Renal pelvis (tissue), 4 donors: ENCODE measurements around the gene IQGAP3. TPM values are rescaled to one million over a fixed set of nuclear protein-coding genes. Genes with fewer than 3 reads are reported as not detected.
"Not testable (repeated sequence)": the region's sequence is repeated elsewhere in the genome, so short reads cannot be mapped to it uniquely, and the experiment has no call there.

ENCODE experiments used
- DNase-seq: peaks from one replicate; pipeline ENCODE4 v3.0.0-alpha.2; 2013
- polyA plus RNA-seq, 3 donors: library from polyadenylated mRNA; unstranded; fragments of 120-200 nt; gene quantifications; one replicate each; pipeline ENCODE4 v1.2.1, GENCODE V29; 2013; ENCODE audit not compliant: insufficient read length in 3 of 3

Gene IQGAP3
- polyA plus RNA-seq, 3 donors, result 14.1 to 17.0 (median 14.8) TPM

DNA sequence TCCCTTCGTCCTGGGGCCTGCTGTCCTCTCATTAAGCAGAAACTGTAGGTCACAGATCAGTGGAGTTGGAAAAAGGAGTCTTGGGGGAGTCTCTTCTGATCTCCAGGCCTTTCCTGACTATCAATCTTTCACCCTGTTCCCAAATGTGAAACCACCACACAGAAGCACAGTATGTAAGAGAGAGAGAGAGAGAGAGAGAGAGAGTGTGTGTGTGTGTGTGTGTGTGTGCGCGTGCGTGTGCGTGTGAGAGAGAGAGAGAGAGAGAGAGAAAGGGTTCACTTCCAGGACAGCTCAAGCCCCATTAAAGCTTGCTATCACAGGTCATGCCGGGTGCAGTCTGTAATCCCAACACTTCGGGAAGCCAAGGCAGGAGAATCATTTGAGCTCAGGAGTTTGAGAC is 5.7 kb upstream of the IQGAP3 start:
- DNase-seq, result peak; percentile 71

- DNase-seq, result no peak
Measured at GRCh38 chr1:156577550-156577949, 5.2 kb upstream of the IQGAP3 start.

DNA sequence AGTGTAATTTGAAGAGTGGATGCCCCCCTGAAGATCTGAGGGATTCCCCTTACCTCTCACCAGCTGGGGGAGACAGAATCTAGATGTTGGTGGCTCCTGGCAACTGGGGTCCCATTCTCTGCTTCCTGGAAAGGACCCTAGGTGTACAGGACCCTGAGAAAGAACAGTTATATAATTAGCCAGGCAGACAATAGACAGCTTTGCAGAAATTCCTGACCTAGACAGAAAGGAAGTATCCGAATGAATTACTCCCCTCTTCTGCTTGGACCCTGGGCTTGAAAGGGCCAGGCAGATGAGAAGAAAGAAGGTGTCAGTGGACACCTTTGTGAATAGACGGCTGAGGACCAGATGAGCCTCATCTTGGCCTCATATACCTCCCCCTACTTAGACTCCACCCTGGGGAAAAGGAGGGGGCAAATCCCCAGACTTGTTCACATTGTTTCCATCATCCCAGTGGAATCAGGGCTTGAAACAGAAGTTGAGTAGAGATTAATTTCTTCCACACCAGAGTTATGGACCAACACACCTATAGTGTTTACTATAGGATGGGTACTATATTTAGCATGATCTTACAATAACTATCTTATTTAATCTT is 1.8 kb upstream of the IQGAP3 start:
- DNase-seq, result no peak

DNA sequence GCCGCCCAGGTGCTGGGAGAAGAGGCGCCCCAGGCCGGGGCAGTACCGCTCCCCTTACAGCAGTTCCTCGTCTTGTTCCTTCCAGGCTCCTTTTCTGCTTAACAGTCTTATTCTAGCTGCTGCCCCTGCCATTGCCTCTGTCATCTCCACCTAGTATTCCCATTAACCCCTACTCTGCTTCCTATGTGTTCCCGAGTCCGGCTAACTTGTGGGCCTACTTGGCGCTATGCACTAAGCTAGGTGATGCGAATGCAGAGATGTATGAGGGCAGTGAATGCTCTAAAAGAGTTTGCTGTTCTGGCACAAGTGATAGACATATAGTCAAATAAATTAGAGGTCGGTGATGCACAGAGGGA is 276 bp upstream of the IQGAP3 start:
- no peak for DNase-seq

DNA sequence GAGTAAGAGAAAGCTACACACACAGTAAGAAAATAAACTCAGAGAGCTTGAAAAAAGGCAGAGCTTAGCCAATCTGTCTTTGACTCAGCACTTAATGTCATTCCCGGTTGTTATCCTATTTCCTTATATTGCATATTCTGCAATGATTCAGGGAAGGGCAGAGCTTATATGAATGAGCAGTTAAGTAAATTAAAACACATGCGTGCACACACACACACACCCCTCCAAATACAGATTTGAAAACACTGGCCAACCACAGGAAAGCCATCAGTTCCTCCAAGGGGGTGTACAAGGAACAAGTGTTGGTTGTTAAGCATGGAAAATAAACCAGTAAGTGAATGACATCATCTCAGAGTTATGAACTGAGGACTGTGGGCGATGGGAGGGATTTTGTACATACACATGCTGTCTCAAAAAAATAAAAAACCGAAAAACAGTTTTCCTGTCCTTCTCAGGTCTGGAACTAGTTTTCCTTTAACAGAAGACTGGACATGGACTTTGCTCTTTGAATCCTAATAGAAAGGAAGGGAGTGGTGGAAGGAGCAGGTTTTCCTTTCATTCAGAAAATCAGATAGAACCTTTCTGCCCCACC is 1.0 kb downstream of the IQGAP3 start:
- DNase-seq, result no peak

DNA sequence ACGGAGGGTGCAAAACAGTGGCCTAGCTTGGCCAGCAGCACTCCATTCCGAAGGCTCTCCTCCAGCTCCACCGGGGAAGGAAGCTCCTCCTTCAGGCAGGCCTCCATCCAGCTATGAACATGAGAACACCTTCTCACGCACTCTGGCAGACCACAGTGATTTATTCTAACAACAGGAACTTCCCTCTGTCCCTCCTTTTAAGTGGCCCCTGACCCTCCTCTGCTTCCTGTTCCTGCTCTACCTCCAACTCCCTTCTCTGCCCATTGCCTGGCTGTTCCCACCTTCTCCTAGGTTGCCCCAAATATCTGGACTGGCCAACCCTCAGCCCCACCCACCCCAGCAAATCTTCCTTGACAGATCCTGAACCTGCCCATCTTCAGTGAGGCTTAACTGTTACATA is 5.9 kb downstream of the IQGAP3 start:
- DNase-seq, result no peak

DNA sequence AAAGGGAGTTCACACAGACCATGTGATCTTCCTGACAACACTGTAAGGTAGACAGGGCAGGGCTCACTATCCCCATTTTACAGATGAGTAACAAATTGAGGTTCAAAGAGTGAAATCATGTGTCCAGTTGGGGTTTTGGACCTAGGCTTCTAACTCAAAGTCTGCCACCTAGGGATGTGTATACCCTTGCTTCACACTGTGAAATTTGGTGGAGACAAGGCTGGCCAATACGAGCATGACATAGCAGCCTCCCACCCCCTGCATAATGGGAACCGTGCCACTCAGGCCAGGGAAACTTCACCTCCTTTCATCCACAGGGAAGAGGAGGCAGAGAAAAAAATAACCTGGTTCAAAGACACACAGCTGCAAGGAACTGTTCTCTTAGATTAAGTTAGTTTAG is 6.8 kb downstream of the IQGAP3 start:
- DNase-seq, result no peak

DNA sequence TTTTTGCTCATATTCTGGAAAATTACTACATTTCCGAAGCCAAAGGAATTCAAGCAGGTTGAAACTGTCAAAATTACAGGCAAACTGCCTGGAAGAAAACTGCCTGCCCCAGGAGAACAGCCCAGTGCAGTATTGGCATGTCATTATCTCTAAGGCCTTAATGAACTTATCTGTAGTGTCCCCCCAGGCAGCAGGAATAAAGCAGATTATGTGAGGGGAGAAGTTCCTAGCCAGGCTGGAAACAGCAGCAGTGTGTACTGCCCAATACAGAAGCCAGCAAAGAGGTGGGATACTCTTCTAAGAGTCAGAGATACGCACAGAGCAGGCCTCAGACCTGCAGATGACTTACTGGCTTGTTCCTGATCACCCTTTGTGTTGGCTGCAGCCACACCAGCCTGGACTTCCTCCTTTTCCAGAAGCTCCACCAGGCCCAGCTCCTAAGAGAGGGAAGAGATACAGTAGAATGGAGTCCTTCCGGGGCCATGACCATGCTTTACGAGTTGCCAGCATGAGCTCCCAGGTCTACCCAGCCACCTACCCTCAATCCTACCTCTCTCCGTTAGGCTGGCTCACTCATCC is 11.7 kb downstream of the IQGAP3 start:
- DNase-seq, result no peak

DNA sequence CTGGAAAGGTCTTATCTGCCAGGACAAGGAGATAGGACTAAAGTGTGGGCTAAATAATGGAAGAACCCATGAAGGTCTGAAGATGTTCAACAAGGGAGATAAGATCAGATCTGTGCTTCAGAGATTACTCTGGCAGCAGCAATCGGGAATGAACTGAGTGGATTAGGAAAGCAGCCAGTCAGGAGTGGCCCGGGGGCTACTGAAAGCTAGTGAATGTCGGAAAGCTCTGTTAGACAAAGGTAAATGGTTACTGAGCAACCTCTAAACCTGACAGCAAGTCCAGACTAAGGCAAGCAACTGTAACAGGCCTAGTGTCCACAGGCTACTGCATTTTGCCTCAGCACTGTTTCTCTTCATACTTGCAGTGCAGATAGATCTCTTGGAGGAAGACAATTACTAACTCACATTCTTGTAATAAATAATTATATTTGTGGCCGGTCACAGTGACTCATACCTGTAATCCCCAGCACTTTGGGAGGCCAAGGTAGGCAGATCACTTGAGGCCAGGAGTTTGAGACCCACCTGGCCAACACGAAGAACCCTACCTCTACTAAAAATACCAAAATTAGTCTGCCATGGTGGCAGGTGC is 12.5 kb downstream of the IQGAP3 start:
- no peak for DNase-seq

DNA sequence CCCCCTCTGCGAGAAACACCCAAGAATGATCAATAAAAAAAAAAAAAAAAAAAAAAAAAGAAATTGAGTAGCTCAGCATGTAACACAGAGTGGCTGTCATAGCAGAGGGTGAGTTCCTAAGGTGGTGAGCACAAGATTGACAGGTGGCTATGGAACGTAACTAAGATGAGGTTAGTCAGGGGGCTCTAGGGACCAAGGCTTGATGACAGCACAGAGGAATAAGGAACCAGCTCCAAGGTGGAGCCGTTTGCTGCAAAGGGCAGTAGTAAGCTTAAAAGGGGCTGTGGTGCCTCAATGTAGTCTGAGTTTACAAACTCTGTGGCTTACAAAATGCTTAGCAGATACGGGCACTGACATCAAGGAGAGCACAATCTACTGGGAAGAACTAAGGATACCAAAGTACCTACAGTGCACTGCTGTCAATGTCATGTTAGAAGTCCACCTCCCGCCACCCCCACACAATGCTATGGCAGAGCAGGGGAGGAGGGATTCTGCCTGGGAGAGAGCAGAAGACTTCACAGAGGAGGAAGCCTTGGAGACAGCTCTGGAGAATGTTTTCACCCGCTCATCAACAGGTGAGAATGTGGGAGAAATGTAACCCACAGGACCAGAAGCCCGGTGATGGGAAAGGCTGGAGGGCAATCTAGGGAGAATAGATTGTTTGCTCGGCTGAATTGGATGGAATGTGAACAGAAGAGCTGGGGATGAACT is 13.1 kb downstream of the IQGAP3 start:
- DNase-seq, result no peak

DNA sequence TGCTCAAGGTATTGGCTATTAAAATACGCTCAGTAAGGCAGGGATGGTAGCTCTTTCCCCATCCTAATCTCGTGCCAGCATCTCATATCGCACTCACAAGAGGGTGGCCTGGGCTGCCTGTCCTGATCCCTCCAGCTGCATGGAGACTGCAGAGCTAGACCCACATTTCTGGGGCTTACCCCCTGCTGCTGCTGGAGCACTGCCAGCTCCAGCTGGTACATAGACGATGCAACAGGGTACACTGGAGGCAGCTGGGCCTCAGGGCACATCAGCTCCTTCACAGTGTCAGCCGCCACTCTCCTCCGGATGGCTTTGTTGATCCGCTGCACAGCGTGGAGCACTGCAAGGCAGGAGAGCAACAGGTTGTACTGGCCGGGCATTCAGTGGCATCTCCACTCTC is 16.0 kb downstream of the IQGAP3 start:
- DNase-seq, result no peak

DNA sequence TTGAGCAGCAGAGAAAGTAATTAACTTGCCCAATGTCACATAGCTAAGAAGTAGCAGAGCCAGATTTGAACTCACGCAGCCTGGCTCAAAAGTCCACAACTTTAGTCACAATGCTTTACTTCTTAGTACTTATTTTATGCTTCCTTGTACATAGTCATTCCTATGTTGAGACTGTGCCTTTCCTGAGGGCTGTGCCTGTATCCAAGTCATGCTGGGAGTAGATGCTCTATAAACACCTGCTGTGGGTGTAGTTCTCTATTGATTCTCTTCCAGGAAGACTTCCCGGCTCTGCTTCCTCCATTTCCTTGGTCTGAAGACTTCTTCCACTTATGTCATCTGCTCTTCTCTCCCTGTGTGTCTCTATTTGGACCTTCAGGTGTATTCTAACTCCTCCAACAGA is 16.6 kb downstream of the IQGAP3 start:
- DNase-seq, result no peak

- no peak for DNase-seq
Measured at GRCh38 chr1:156554971-156555370, 17.4 kb downstream of the IQGAP3 start.

DNA sequence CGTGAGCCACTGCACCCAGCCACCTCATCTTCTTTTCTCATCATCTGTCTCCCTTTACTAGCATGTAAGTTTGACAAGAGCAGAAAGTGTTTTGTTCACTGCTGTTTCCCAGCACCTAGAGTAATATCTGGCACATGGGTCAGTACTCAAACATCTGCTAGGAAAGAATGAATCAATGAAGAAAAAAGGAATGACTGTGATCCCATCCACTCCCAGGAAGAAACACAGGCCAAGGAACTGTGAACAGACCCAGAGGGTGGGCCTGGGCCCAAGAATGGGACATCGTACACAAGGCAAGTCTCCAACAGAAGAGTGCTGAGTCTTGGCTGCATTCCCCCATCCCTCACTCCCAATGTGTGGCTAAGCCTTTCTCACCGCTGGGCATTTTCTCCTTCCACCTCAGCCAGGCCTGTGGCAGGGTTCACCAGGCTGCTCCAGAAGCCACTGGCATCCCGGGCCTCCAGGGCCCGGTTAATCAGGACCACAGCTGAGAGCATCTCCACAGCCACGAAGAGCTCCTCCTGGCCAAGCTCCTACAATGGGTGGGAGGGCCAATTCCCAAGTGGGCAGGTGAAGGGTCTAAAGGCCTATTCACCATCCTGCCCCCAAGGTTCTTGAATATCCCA is 18.4 kb downstream of the IQGAP3 start:
- DNase-seq, result no peak

- not testable (repeated sequence) for DNase-seq
Measured at GRCh38 chr1:156552937-156553336, 19.4 kb downstream of the IQGAP3 start.

GRCh38 chr1:156552518-156552917 is 19.8 kb downstream of the IQGAP3 start:
- DNase-seq, result no peak

GRCh38 chr1:156551869-156552268 is 20.5 kb downstream of the IQGAP3 start:
- no peak for DNase-seq

DNA sequence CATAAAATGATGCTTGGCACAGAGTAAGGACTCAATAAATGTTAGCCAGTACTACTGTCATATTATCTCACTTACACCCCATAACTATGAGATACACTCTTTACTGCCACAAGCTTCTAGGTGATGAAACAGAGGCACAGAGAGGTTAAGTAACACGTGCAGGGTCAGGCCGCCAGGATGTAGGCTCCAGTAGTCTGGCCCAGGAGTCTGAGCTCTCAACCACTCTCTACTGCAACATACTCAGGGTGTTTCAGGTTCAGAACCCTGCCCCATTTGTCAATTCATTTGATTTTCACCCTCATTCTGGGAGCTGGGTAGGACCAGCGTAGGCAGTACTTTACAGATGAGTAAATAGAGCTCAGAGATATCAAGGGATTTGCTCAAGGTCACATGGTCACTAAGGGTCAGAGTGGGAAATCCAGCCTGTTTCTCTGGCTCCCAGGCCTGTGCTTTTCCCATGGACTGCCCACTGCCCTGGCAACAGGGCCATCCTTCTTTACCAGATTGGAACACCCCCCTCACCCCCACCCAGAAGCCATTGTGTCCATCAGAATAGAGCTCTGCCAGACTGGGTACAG is 21.2 kb downstream of the IQGAP3 start:
- no peak for DNase-seq

DNA sequence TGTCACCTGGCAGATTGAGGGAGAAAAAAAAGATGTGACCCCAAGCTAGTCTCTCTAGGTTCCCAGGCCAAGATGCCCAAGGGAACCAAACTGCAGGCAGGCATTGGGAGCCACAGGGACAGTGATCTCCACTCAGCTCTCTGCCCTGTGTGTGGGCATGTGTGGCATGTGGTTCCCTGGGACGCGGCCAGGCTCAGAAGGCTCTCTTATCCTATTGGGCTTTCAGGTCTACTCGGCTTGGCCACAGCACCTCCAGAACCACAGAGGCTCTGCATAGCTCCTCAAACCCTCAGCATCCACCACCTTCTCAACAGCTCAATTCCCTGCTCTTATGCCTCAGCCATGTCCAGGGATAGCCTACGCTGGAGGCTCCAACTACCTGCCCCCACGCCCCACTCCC is 22.0 kb downstream of the IQGAP3 start:
- DNase-seq, result no peak

DNA sequence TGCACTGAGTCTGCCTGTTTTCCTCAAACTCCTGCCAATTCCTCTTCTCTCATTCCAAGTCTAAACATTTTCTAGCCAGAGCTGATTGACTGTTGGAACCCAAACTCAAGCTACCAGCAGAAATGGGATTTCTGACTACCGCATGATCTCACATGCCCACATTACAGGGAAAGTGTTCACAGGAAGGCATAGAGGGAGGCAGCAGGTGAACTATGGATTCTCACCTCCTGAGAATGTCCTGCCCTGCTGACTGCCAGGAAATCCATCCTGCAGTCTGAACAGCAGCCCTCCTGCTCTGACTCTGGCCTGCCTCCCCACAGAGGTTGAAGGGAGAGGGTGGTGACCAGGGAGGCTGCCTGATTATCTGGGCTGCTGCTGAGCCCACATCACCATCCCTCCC is 22.5 kb downstream of the IQGAP3 start:
- DNase-seq, result no peak

DNA sequence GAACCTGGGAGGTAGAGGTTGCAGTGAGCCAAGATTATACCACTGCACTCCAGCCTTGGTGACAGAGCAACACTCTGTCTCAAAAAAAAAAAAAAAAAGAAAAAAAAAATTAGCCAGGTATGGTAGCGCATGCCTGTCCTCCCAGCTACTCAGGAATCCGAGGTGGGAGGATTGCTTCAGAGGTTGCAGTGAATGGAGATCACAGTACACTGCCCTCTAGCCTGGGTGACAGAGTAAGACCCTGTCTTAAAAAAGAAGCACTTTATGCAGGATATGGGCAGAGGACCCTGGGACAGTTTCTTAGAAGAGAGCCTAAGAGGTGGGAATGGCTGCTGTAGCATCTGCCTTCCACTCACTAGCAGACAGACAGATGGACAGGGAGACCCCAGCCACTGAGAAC is 23.0 kb downstream of the IQGAP3 start:
- no peak for DNase-seq

GRCh38 chr1:156547982-156548381 is 24.4 kb downstream of the IQGAP3 start:
- no peak for DNase-seq
